ENCODE results near the gene HARBI1. TPM values are rescaled to one million over a fixed set of nuclear protein-coding genes. Genes with fewer than 3 reads are reported as not detected.

Gene HARBI1
- total and polyA plus RNA-seq, 9 of the 15 experiments (the other 6 are each of a cell fraction or from before 2014, with no cell fraction given) = 3.5 to 8.4 (median 5.5) TPM

- TF ChIP-seq BRCA1 (IDR thresholded peaks at IDR 0.05) (no peak), BRCA1 (CRISPR knock-in tag; IDR thresholded peaks at IDR 0.05) (no peak), CLOCK (CRISPR knock-in tag; IDR thresholded peaks at IDR 0.05; ENCODE audit: borderline replicate concordance) (no peak), SLC30A9 (CRISPR knock-in tag; IDR thresholded peaks at IDR 0.05) (no peak), MAZ (CRISPR knock-in tag; conservative IDR thresholded peaks at IDR 0.05 in 1 of 2, IDR thresholded peaks at IDR 0.05 in 1 of 2) (peak in 1 of 2 experiments; percentile 66), TCFL5 (CRISPR knock-in tag; conservative IDR thresholded peaks at IDR 0.05) (no peak), TAF9B (IDR thresholded peaks at IDR 0.05; ENCODE audit: partially characterized antibody) (peak; percentile 59), RBM22 (IDR thresholded peaks at IDR 0.05; ENCODE audit: low read depth, low read length, poor library complexity, severe bottlenecking) (no peak), TRIM24 (IDR thresholded peaks at IDR 0.05) (peak; percentile 5 to 42; a peak in 1 of 4 replicates), ARID2 (IDR thresholded peaks at IDR 0.05) (no peak), PTBP1 (IDR thresholded peaks at IDR 0.05; ENCODE audit: low read depth, low read length) (no peak), HEY1 (CRISPR knock-in tag; IDR thresholded peaks at IDR 0.05; ENCODE audit: borderline replicate concordance) (0 out of 2 replicates have a peak, but pooled peaks have one; percentile 45), ZBTB17 (CRISPR knock-in tag; IDR thresholded peaks at IDR 0.05) (peak; percentile 64; the same call in 1 of the 2 replicates), FIP1L1 (IDR thresholded peaks at IDR 0.05; ENCODE audit: low read depth, low read length, poor library complexity, severe bottlenecking) (peak; percentile 54), RBM39 (optimal IDR thresholded peaks at IDR 0.05; ENCODE audit: low read depth, low read length) (no peak), CBX1 (IDR thresholded peaks at IDR 0.05; ENCODE audit: low read depth) (0 out of 2 replicates have a peak, but pooled peaks have one; percentile 19), ETV1 (tag; conservative IDR thresholded peaks at IDR 0.05; ENCODE audit: low read depth) (no peak; the same call in 1 of the 2 replicates)
- TF ChIP-seq, protein P1, sequence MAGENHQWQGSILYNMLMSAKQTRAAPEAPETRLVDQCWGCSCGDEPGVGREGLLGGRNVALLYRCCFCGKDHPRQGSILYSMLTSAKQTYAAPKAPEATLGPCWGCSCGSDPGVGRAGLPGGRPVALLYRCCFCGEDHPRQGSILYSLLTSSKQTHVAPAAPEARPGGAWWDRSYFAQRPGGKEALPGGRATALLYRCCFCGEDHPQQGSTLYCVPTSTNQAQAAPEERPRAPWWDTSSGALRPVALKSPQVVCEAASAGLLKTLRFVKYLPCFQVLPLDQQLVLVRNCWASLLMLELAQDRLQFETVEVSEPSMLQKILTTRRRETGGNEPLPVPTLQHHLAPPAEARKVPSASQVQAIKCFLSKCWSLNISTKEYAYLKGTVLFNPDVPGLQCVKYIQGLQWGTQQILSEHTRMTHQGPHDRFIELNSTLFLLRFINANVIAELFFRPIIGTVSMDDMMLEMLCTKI (IDR thresholded peaks at IDR 0.05; ENCODE audit: partially characterized antibody) = no peak
- TF ChIP-seq, protein P2, sequence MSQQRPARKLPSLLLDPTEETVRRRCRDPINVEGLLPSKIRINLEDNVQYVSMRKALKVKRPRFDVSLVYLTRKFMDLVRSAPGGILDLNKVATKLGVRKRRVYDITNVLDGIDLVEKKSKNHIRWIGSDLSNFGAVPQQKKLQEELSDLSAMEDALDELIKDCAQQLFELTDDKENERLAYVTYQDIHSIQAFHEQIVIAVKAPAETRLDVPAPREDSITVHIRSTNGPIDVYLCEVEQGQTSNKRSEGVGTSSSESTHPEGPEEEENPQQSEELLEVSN (IDR thresholded peaks at IDR 0.05; ENCODE audit: borderline replicate concordance in 1 of 2, extremely low read depth in 1 of 2, insufficient read depth in 1 of 2, insufficient read length in 1 of 2, low read depth in 1 of 2, low read length in 1 of 2, poor library complexity in 1 of 2, severe bottlenecking in 1 of 2) = peak; percentile 54 to 67
- TF ChIP-seq, protein P3, sequence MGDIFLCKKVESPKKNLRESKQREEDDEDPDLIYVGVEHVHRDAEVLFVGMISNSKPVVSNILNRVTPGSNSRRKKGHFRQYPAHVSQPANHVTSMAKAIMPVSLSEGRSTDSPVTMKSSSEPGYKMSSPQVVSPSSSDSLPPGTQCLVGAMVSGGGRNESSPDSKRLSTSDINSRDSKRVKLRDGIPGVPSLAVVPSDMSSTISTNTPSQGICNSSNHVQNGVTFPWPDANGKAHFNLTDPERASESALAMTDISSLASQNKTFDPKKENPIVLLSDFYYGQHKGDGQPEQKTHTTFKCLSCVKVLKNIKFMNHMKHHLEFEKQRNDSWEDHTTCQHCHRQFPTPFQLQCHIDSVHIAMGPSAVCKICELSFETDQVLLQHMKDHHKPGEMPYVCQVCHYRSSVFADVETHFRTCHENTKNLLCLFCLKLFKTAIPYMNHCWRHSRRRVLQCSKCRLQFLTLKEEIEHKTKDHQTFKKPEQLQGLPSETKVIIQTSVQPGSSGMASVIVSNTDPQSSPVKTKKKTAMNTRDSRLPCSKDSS (IDR thresholded peaks at IDR 0.05; ENCODE audit: low read depth, partially characterized antibody) = no peak
Measured at GRCh38 chr11:46617134-46617971, at the start of gene HARBI1, which contains the start of gene ATG13 (continued).

Measured in K562 (cell line).